GM12878 (cell line): ENCODE results near the gene KAZN. TPM values are rescaled to one million over a fixed set of nuclear protein-coding genes. Genes with fewer than 3 reads are reported as not detected.

ENCODE experiments used
- ATAC-seq: fragments of 200-7000 bp; cut with Tn5 transposase; 3 replicates; pipeline ENCODE4 v1.9.1; 2020; ENCODE audit warnings: mild to moderate bottlenecking, moderate library complexity
- BruUV-seq: library from RNA; stranded (reverse); fragments of 400-500 nt; replicated peaks from 2 replicates; lab custom pipeline; 2021; lab: Mats Ljungman, UMichigan
- CTCF ChIA-PET: fragments of 300-600 bp; sonication (Branson Sonifier 250); formaldehyde crosslinking; extraction: SDS; loops from one replicate; lab custom pipeline; 2021; ENCODE audit warnings: inconsistent platforms; lab: Yijun Ruan, JAX
- POLR2A ChIA-PET: fragments of 350-600 bp; formaldehyde crosslinking; extraction: SDS; loops from one replicate; lab custom pipeline; 2021; ENCODE audit warnings: inconsistent platforms; lab: Charles Lee
- RAD21 ChIA-PET: fragments of 300-600 bp; sonication (Branson Sonifier 250); formaldehyde crosslinking; loops from one replicate; lab custom pipeline; 2023; ENCODE audit warnings: antibody characterized with exemption; ENCODE audit not compliant: unreplicated experiment; lab: Charles Lee
- SMC1A ChIA-PET: fragments of 300-600 bp; sonication (Branson Sonifier 250); formaldehyde crosslinking; loops from one replicate; lab custom pipeline; 2023; ENCODE audit not compliant: unreplicated experiment, uncharacterized antibody; lab: Charles Lee
- DNase-seq: peaks from one replicate; pipeline ENCODE4 v3.0.0-alpha.2; 2011; ENCODE audit warnings: low read depth, low spot score
- FAIRE-seq: peaks from 3 replicates; lab custom pipeline; 2011; peaks lifted over from hg19 to GRCh38; lab: Jason Lieb, UNC
- H2AFZ ChIP-seq: 2 replicates; pipeline ENCODE4 v1.6.0; 2011; ENCODE audit warnings: low read depth, low read length, control low read depth; ENCODE audit not compliant: control insufficient read depth
- H3K27ac ChIP-seq: 2 replicates; pipeline ENCODE4 v1.5.1; 2011; ENCODE audit warnings: control low read depth; ENCODE audit not compliant: control insufficient read depth, insufficient read depth
- H3K27me3 ChIP-seq, 2 experiments: replicated peaks in 1 of 2; 2 replicates each; pipeline versions ENCODE4 v1.6.0 to v1.6.1; 2011; ENCODE audit warnings: low read length in 1 of 2; ENCODE audit not compliant: control insufficient read depth in 2 of 2, insufficient read depth in 2 of 2
- H3K36me3 ChIP-seq, 2 experiments: 2 replicates each; pipeline ENCODE4 v1.5.1; 2011; ENCODE audit warnings: low read length in 1 of 2; ENCODE audit not compliant: control insufficient read depth in 2 of 2, insufficient read depth in 2 of 2
- H3K4me1 ChIP-seq: 2 replicates; pipeline ENCODE4 v1.6.1; 2011; ENCODE audit warnings: mild to moderate bottlenecking, low read length, moderate library complexity, mixed read lengths; ENCODE audit not compliant: control insufficient read depth, insufficient read depth
- H3K4me2 ChIP-seq: 2 replicates; pipeline ENCODE4 v1.6.0; 2011; ENCODE audit warnings: control low read depth; ENCODE audit not compliant: control insufficient read depth, insufficient read depth
- H3K4me3 ChIP-seq: fragments of 200-600 bp; sonication (generic); 2 replicates; pipeline ENCODE4 v1.5.1; 2016
- H3K79me2 ChIP-seq: 2 replicates; pipeline ENCODE4 v1.6.0; 2011; ENCODE audit warnings: low read length; ENCODE audit not compliant: control insufficient read depth, insufficient read depth
- H3K9ac ChIP-seq: 2 replicates; pipeline ENCODE4 v1.8.0; 2011; ENCODE audit warnings: low read length, control low read depth, mixed read lengths; ENCODE audit not compliant: control insufficient read depth, insufficient read depth
- H3K9me3 ChIP-seq: replicated peaks from 3 replicates; pipeline ENCODE4 v1.5.1; 2011; ENCODE audit warnings: mild to moderate bottlenecking, low read length; ENCODE audit not compliant: control insufficient read depth, insufficient read depth
- H4K20me1 ChIP-seq: 2 replicates; pipeline ENCODE4 v1.6.0; 2011; ENCODE audit not compliant: control insufficient read depth, insufficient read depth
- BMI1 ChIP-seq: fragments of 450-650 bp; IDR thresholded peaks from 2 replicates; pipeline ENCODE4 v1.6.1; 2016; ENCODE audit warnings: mild to moderate bottlenecking, moderate library complexity, borderline replicate concordance
- BRCA1 ChIP-seq: IDR thresholded peaks from 2 replicates; pipeline ENCODE4 v1.6.1; 2011; ENCODE audit warnings: low read depth, low read length, improper control_type of control experiment
- CBFB ChIP-seq: IDR thresholded peaks from 2 replicates; pipeline ENCODE4 v1.6.1; 2016; ENCODE audit warnings: antibody characterized with exemption, low read depth
- CHD4 ChIP-seq: fragments of 200-600 bp; sonication (generic); IDR thresholded peaks from 2 replicates; pipeline ENCODE4 v1.6.1; 2016; ENCODE audit warnings: mild to moderate bottlenecking
- MYC ChIP-seq: IDR thresholded peaks from 2 replicates; pipeline ENCODE4 v1.6.1; 2011; ENCODE audit warnings: mild to moderate bottlenecking, low read length, moderate library complexity, inconsistent platforms; ENCODE audit not compliant: insufficient read depth, insufficient replicate concordance, insufficient read length, severe bottlenecking
- PAX5 ChIP-seq: IDR thresholded peaks from 2 replicates; pipeline ENCODE4 v1.6.1; 2011; ENCODE audit warnings: low read depth, low read length, borderline replicate concordance
- PML ChIP-seq: IDR thresholded peaks from 2 replicates; pipeline ENCODE4 v1.6.1; 2012; ENCODE audit warnings: low read length, inconsistent platforms
- SMARCA5 ChIP-seq: fragments of 450-650 bp; IDR thresholded peaks from 2 replicates; pipeline ENCODE4 v1.6.1; 2017; ENCODE audit warnings: mild to moderate bottlenecking
- SRF ChIP-seq, 2 experiments: IDR thresholded peaks; 2 replicates each; pipeline ENCODE4 v1.6.1; 2011; ENCODE audit warnings: low read depth in 2 of 2, low read length in 2 of 2, mild to moderate bottlenecking in 1 of 2, moderate library complexity in 1 of 2
- SUPT20H ChIP-seq: IDR thresholded peaks from 2 replicates; pipeline ENCODE4 v1.6.1; 2011; ENCODE audit warnings: low read depth, mild to moderate bottlenecking, low read length, moderate library complexity, borderline replicate concordance; ENCODE audit not compliant: control insufficient read depth
- ZNF217 ChIP-seq: fragments of 450-650 bp; IDR thresholded peaks from 2 replicates; pipeline ENCODE4 v1.6.1; 2017; ENCODE audit warnings: antibody characterized with exemption, mild to moderate bottlenecking
- ZNF622 ChIP-seq: fragments of 450-650 bp; IDR thresholded peaks from 2 replicates; pipeline ENCODE4 v1.6.1; 2017; ENCODE audit warnings: mild to moderate bottlenecking, inconsistent platforms
- WGBS: methylation state at CpG from one replicate; pipeline ENCODE4 v1.1.6; 2016; ENCODE audit warnings: low lambda C conversion rate; ENCODE audit not compliant: insufficient replicate concordance, insufficient coverage; ENCODE audit errors: missing lambda C conversion rate; 5-methylcytosine and 5-hydroxymethylcytosine counted together
- in situ Hi-C: fragments of 300-500 bp; cut with MboI; formaldehyde crosslinking; loops from 9 replicates; pipeline ENCODE4 v1.14.3; 2018; ENCODE audit warnings: mixed read lengths
- intact Hi-C: fragments of 100-400 bp; cut with micrococcal nuclease; formaldehyde crosslinking; loops from one replicate; pipeline ENCODE4 v1.14.2; 2022; ENCODE audit not compliant: unreplicated experiment
- polyA plus RNA-seq, 11 experiments: library from polyadenylated mRNA; depleted of rRNA in 4 of 11; unstranded in 6 of 11; stranded (reverse) in 5 of 11; fragments of >200 nt; fragmentation: Nextera tagmentation in 4 of 11; fragmentation: Illumina TruSeq in 1 of 11; extraction: Ambion mirVana in 4 of 11; extraction: Trizol in 1 of 11; gene quantifications; 1 replicate in 1 of 11; 2 replicates in 10 of 11; pipeline versions ENCODE4 v1.2.1 to v1.2.3, GENCODE V29; 2011 to 2016; ENCODE audit warnings: inconsistent platforms in 2 of 11, missing spikeins in 2 of 11, low read depth in 1 of 11
- total RNA-seq, 4 experiments: library from RNA; depleted of rRNA in 3 of 4; stranded (reverse); fragments of >200 nt in 3 of 4; fragmentation: Illumina TruSeq in 1 of 4; extraction: Trizol in 1 of 4; gene quantifications; 2 replicates each; pipeline versions ENCODE4 v1.2.1 to v1.2.3, GENCODE V29; 2013 to 2021
- TF ChIP-seq, protein P1 (sequence below): fragments of 450-650 bp; IDR thresholded peaks from 2 replicates; pipeline ENCODE4 v1.6.1; 2017; ENCODE audit warnings: borderline replicate concordance

The KAZN gene
- total and polyA plus RNA-seq, 10 of the 15 experiments (the other 5 are each of a cell fraction or from before 2014, with no cell fraction given) = 0.72 to 4.0 (median 1.2) TPM

DNA sequence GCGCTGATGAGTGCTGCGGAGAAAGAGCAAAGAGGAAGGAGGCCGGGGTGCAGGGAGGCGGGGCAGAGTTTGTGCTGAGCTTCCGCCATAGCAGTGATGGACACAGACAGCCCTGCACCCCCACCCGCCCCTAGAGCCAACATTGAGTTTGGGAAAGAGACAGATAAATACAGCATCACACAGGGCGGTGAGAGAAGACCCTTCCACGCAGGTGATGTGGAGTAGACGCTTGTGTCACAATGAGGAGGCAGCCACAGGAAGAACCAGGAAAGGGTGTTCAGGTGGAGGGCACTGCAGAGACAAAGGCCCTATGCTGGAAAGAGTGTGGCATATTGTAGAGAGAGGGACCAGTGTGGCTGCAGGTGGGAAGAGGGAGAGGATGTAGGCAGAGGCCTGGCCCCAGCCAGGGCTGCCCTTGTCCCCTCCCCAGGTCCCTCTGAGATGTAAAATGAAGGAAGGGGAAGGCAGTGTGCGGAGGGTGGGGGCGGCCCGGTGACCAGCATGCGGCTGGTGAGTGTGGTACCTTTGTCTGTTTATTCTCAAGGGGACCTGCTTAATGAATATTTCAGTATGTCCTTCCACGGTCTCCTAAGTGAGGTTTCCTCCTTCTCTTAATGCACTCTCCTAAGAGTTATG is 360.7 kb downstream of the KAZN start:
- DNase-seq = no peak
- 60% methylated on average over 13 of the region's 14 CpGs for WGBS

More for the DNA sequence above, 360.7 kb downstream of the KAZN start:
- Histone ChIP-seq H3K9me3 (no peaks in the 10 kb centered on the region), H2AFZ (no peak overlapping the region), H3K4me1 (no peaks in the 10 kb centered on the region), H4K20me1 (no peaks in the 10 kb centered on the region), H3K79me2 (no peaks in the 10 kb centered on the region), H3K4me3 (no peak overlapping the region), H3K9ac (no peak overlapping the region), H3K4me2 (no peak overlapping the region), H3K36me3 (no peaks in the 10 kb centered on the region), H3K27me3 (no peaks in the 10 kb centered on the region), H3K27ac (no peak overlapping the region)
- TF ChIP-seq MYC (no peak), PAX5 (no peak), ZNF217 (no peak), SRF (IDR thresholded peaks at IDR 0.05; ENCODE audit: low read depth in 2 of 2, low read length in 2 of 2) (no peak), SUPT20H (no peak), CBFB (no peak), PML (no peak), BRCA1 (no peak), BMI1 (no peak), ZNF622 (no peak), SMARCA5 (no peak), CHD4 (no peak)
- TF ChIP-seq, protein P1, sequence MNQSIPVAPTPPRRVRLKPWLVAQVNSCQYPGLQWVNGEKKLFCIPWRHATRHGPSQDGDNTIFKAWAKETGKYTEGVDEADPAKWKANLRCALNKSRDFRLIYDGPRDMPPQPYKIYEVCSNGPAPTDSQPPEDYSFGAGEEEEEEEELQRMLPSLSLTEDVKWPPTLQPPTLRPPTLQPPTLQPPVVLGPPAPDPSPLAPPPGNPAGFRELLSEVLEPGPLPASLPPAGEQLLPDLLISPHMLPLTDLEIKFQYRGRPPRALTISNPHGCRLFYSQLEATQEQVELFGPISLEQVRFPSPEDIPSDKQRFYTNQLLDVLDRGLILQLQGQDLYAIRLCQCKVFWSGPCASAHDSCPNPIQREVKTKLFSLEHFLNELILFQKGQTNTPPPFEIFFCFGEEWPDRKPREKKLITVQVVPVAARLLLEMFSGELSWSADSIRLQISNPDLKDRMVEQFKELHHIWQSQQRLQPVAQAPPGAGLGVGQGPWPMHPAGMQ = no peak
- FAIRE-seq (no peak), ATAC-seq (no peak)
- ChIA-PET POLR2A (no interaction called here), RAD21 (no interaction called here), SMC1A (no interaction called here), CTCF (no interaction called here)
- in situ Hi-C loops (no loop called here), intact Hi-C loops (no loop called here)
- no TSS peak for BruUV-seq
